HepG2 (cell line): ENCODE data around the gene GEMIN2. TPM values are rescaled to one million over a fixed set of nuclear protein-coding genes. Genes with fewer than 3 reads are reported as not detected.

Source experiments
- ATAD3A ChIP-seq: sonication (generic); formaldehyde crosslinking; IDR thresholded peaks from 2 replicates; pipeline ENCODE4 v1.4.0; 2020; ENCODE audit warnings: missing genetic modification reagents
- EHMT2 ChIP-seq: fragments of 200-600 bp; sonication (generic); IDR thresholded peaks from 2 replicates; pipeline ENCODE4 v1.7.0; 2017; ENCODE audit warnings: antibody characterized with exemption, low read depth, low read length, borderline replicate concordance
- FOXM1 ChIP-seq: sonication (generic); formaldehyde crosslinking; IDR thresholded peaks from 2 replicates; pipeline ENCODE4 v1.5.0; 2020; ENCODE audit warnings: missing genetic modification reagents
- KDM6A ChIP-seq: IDR thresholded peaks from 2 replicates; pipeline ENCODE4 v1.6.1; 2016; ENCODE audit warnings: low read depth
- MAF1 ChIP-seq: sonication (generic); formaldehyde crosslinking; IDR thresholded peaks from 2 replicates; pipeline ENCODE4 v1.5.0; 2020; ENCODE audit warnings: missing genetic modification reagents, borderline replicate concordance
- MTA1 ChIP-seq: sonication (generic); formaldehyde crosslinking; IDR thresholded peaks from 2 replicates; pipeline ENCODE4 v1.4.0; 2020; ENCODE audit warnings: missing genetic modification reagents, mild to moderate bottlenecking, borderline replicate concordance
- YEATS4 ChIP-seq: sonication (generic); formaldehyde crosslinking; IDR thresholded peaks from 2 replicates; pipeline ENCODE4 v1.4.0; 2020; ENCODE audit warnings: missing genetic modification reagents, borderline replicate concordance
- ZNF3 ChIP-seq: IDR thresholded peaks from 2 replicates; pipeline ENCODE4 v1.7.0; 2017; ENCODE audit warnings: inconsistent platforms
- ZNF350 ChIP-seq: sonication (generic); formaldehyde crosslinking; IDR thresholded peaks from 2 replicates; pipeline ENCODE4 v1.4.0; 2020; ENCODE audit warnings: mild to moderate bottlenecking, low read depth, missing genetic modification reagents, borderline replicate concordance
- ZNF367 ChIP-seq: sonication (generic); formaldehyde crosslinking; IDR thresholded peaks from 2 replicates; pipeline ENCODE4 v1.4.0; 2020; ENCODE audit warnings: missing genetic modification reagents, borderline replicate concordance
- ZNF547 ChIP-seq: sonication (generic); formaldehyde crosslinking; IDR thresholded peaks from 2 replicates; pipeline ENCODE4 v1.5.1; 2020; ENCODE audit warnings: mild to moderate bottlenecking, missing genetic modification reagents
- ZNF616 ChIP-seq: sonication (generic); formaldehyde crosslinking; IDR thresholded peaks from 2 replicates; pipeline ENCODE4 v1.5.0; 2020; ENCODE audit warnings: low read depth, mild to moderate bottlenecking, missing genetic modification reagents
- ZNF883 ChIP-seq: sonication (generic); formaldehyde crosslinking; IDR thresholded peaks from 2 replicates; pipeline ENCODE4 v1.5.1; 2020; ENCODE audit warnings: mild to moderate bottlenecking, missing genetic modification reagents; ENCODE audit errors: not compliant biosample characterization
- polyA plus RNA-seq, 8 experiments: library from polyadenylated mRNA; depleted of rRNA in 3 of 8; stranded (reverse) in 7 of 8; unstranded in 1 of 8; fragments of >200 nt; fragmentation: Illumina TruSeq in 4 of 8; extraction: Trizol in 4 of 8; gene quantifications; 2 replicates each; pipeline versions ENCODE4 v1.2.1 to v1.2.3, GENCODE V29; 2011 to 2016; ENCODE audit warnings: low read depth in 4 of 8, missing spikeins in 1 of 8, mixed read lengths in 1 of 8; ENCODE audit not compliant: insufficient read depth in 1 of 8
- total RNA-seq, 5 experiments: library from RNA; depleted of rRNA; stranded (reverse); fragments of >200 nt; fragmentation: Illumina TruSeq; extraction: Trizol; gene quantifications; 2 replicates each; pipeline ENCODE4 v1.2.3, GENCODE V29; 2016; ENCODE audit warnings: low read depth in 1 of 5
- TF ChIP-seq, protein P1 (sequence below): sonication (generic); formaldehyde crosslinking; IDR thresholded peaks from 2 replicates; pipeline ENCODE4; 2020; ENCODE audit warnings: missing genetic modification reagents, mild to moderate bottlenecking, borderline replicate concordance
- TF ChIP-seq, protein P2 (sequence below): sonication (generic); formaldehyde crosslinking; IDR thresholded peaks from 2 replicates; pipeline ENCODE4 v1.4.0; 2020; ENCODE audit warnings: missing genetic modification reagents
- TF ChIP-seq, protein P3 (sequence below): sonication (generic); formaldehyde crosslinking; IDR thresholded peaks from 2 replicates; pipeline ENCODE4 v1.5.1; 2020; ENCODE audit warnings: missing genetic modification reagents, mild to moderate bottlenecking, borderline replicate concordance
- TF ChIP-seq, protein P4 (sequence below), 2 experiments: sonication (generic) in 1 of 2; formaldehyde crosslinking in 1 of 2; IDR thresholded peaks; 2 replicates each; pipeline versions ENCODE4 v1.4.0 to v1.6.1; 2018 to 2020; ENCODE audit warnings: missing genetic modification reagents in 2 of 2, borderline replicate concordance in 1 of 2, low read depth in 1 of 2, mild to moderate bottlenecking in 1 of 2, missing biosample characterization in 1 of 2
- TF ChIP-seq, protein P5 (sequence below): sonication (generic); formaldehyde crosslinking; IDR thresholded peaks from 2 replicates; pipeline ENCODE4 v1.8.1; 2022; ENCODE audit warnings: mild to moderate bottlenecking, missing genetic modification reagents

The GEMIN2 gene
- total and polyA plus RNA-seq, 2 of the 13 experiments (the other 11 are each of a cell fraction or from before 2014, with no cell fraction given), result 54.8 to 110 TPM

DNA sequence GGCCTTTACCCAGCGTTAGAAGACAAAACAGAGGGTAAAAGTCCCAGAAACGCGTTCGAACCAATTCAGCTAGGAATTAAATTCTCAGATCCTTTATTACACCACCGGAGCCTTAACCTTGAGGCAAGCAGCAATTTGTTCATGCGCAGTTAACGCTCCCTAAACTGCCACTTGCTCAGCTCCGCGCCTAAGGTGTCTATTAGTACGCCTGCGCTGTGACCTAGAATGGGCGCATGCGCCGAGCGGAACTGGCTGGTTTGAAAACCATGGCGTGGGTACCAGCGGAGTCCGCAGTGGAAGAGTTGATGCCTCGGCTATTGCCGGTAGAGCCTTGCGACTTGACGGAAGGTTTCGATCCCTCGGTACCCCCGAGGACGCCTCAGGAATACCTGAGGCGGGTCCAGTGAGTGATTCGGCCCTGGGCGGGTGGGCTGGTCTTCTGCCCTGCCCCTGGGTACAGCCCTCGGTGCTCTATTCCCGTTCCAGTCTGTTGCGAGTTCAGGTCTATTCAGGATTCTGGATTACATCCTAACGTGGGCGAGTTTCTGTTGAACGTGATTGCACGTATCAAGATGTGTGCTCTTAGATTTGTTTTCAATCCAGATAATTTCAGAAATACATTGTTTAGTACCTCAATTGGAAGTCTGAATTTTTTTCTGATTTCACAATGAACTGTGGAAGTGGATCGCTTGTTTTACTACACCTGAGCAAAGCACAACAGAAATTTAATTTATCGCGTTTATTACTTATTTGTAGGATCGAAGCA lies at the start of gene GEMIN2 (continued):
- TF ChIP-seq, protein P1, sequence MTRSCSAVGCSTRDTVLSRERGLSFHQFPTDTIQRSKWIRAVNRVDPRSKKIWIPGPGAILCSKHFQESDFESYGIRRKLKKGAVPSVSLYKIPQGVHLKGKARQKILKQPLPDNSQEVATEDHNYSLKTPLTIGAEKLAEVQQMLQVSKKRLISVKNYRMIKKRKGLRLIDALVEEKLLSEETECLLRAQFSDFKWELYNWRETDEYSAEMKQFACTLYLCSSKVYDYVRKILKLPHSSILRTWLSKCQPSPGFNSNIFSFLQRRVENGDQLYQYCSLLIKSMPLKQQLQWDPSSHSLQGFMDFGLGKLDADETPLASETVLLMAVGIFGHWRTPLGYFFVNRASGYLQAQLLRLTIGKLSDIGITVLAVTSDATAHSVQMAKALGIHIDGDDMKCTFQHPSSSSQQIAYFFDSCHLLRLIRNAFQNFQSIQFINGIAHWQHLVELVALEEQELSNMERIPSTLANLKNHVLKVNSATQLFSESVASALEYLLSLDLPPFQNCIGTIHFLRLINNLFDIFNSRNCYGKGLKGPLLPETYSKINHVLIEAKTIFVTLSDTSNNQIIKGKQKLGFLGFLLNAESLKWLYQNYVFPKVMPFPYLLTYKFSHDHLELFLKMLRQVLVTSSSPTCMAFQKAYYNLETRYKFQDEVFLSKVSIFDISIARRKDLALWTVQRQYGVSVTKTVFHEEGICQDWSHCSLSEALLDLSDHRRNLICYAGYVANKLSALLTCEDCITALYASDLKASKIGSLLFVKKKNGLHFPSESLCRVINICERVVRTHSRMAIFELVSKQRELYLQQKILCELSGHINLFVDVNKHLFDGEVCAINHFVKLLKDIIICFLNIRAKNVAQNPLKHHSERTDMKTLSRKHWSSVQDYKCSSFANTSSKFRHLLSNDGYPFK, result peak; percentile 96
- TF ChIP-seq MAF1 (CRISPR knock-in tag), result peak; percentile 85; the same call in 1 of the 2 replicates
- no peak for TF ChIP-seq EHMT2
- TF ChIP-seq ZNF616 (CRISPR knock-in tag), result peak; percentile 94; the same call in 1 of the 2 replicates
- TF ChIP-seq, protein P2, sequence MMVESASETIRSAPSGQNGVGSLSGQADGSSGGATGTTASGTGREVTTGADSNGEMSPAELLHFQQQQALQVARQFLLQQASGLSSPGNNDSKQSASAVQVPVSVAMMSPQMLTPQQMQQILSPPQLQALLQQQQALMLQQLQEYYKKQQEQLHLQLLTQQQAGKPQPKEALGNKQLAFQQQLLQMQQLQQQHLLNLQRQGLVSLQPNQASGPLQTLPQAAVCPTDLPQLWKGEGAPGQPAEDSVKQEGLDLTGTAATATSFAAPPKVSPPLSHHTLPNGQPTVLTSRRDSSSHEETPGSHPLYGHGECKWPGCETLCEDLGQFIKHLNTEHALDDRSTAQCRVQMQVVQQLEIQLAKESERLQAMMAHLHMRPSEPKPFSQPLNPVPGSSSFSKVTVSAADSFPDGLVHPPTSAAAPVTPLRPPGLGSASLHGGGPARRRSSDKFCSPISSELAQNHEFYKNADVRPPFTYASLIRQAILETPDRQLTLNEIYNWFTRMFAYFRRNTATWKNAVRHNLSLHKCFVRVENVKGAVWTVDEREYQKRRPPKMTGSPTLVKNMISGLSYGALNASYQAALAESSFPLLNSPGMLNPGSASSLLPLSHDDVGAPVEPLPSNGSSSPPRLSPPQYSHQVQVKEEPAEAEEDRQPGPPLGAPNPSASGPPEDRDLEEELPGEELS (CRISPR knock-in tag), result peak; percentile 86
- TF ChIP-seq, protein P3, sequence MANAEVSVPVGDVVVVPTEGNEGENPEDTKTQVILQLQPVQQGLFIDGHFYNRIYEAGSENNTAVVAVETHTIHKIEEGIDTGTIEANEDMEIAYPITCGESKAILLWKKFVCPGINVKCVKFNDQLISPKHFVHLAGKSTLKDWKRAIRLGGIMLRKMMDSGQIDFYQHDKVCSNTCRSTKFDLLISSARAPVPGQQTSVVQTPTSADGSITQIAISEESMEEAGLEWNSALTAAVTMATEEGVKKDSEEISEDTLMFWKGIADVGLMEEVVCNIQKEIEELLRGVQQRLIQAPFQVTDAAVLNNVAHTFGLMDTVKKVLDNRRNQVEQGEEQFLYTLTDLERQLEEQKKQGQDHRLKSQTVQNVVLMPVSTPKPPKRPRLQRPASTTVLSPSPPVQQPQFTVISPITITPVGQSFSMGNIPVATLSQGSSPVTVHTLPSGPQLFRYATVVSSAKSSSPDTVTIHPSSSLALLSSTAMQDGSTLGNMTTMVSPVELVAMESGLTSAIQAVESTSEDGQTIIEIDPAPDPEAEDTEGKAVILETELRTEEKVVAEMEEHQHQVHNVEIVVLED (CRISPR knock-in tag), result peak; percentile 61; the same call in 1 of the 2 replicates
- peak; percentile 85; the same call in 1 of the 2 replicates for TF ChIP-seq ZNF367 (CRISPR knock-in tag)
- peak; percentile 99 for TF ChIP-seq ZNF350 (CRISPR knock-in tag)
- TF ChIP-seq KDM6A, result no peak
- TF ChIP-seq MTA1 (CRISPR knock-in tag), result peak; percentile 87; the same call in 1 of the 2 replicates
- no peak for TF ChIP-seq FOXM1 (CRISPR knock-in tag)
- peak; percentile 53; the same call in 1 of the 2 replicates for TF ChIP-seq ATAD3A
- TF ChIP-seq YEATS4 (CRISPR knock-in tag), result peak; percentile 97
- peak; percentile 99 for TF ChIP-seq ZNF883 (CRISPR knock-in tag)
- TF ChIP-seq, protein P4, sequence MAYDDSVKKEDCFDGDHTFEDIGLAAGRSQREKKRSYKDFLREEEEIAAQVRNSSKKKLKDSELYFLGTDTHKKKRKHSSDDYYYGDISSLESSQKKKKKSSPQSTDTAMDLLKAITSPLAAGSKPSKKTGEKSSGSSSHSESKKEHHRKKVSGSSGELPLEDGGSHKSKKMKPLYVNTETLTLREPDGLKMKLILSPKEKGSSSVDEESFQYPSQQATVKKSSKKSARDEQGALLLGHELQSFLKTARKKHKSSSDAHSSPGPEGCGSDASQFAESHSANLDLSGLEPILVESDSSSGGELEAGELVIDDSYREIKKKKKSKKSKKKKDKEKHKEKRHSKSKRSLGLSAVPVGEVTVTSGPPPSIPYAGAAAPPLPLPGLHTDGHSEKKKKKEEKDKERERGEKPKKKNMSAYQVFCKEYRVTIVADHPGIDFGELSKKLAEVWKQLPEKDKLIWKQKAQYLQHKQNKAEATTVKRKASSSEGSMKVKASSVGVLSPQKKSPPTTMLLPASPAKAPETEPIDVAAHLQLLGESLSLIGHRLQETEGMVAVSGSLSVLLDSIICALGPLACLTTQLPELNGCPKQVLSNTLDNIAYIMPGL (CRISPR knock-in tag; IDR thresholded peaks at IDR 0.05; ENCODE audit: borderline replicate concordance in 1 of 2, low read depth in 1 of 2), result peak; percentile 94 to 96
- no peak; the same call in 1 of the 2 replicates for TF ChIP-seq ZNF3 (CRISPR knock-in tag)
- TF ChIP-seq ZNF547, result peak; percentile 95; the same call in 1 of the 2 replicates
- TF ChIP-seq, protein P5, sequence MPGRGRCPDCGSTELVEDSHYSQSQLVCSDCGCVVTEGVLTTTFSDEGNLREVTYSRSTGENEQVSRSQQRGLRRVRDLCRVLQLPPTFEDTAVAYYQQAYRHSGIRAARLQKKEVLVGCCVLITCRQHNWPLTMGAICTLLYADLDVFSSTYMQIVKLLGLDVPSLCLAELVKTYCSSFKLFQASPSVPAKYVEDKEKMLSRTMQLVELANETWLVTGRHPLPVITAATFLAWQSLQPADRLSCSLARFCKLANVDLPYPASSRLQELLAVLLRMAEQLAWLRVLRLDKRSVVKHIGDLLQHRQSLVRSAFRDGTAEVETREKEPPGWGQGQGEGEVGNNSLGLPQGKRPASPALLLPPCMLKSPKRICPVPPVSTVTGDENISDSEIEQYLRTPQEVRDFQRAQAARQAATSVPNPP, result peak; percentile 88
